SU-DHL-6 (cell line): ENCODE measurements around the gene FOXC1.

Experiments used
- H2AFZ ChIP-seq: fragments of 200-600 bp; sonication (generic); 2 replicates; pipeline ENCODE4 v1.6.1; 2014; ENCODE audit warnings: low read depth, mild to moderate bottlenecking, moderate library complexity, mixed read lengths, antibody characterized with exemption, low read length; ENCODE audit not compliant: severe bottlenecking
- H3F3A ChIP-seq: fragments of 200-600 bp; shearing (Covaris generic); 2 replicates; pipeline ENCODE4 v1.6.0; 2016; ENCODE audit warnings: antibody characterized with exemption, mild to moderate bottlenecking; ENCODE audit not compliant: insufficient read depth
- H3K27ac ChIP-seq: fragments of 200-600 bp; sonication (generic); 2 replicates; pipeline ENCODE4 v1.5.1; 2016; ENCODE audit warnings: low read depth, mild to moderate bottlenecking, low read length, moderate library complexity, mixed read lengths
- H3K27me3 ChIP-seq: fragments of 200-600 bp; sonication (generic), shearing (Covaris generic); 2 replicates; pipeline ENCODE4 v1.6.0; 2014; ENCODE audit warnings: mild to moderate bottlenecking, low read length
- H3K36me3 ChIP-seq: fragments of 200-600 bp; sonication (generic); 2 replicates; pipeline ENCODE4 v1.6.1; 2014; ENCODE audit warnings: mild to moderate bottlenecking, low read length, mixed read lengths
- H3K4me2 ChIP-seq: fragments of 300-600, 200-600 bp; shearing (Covaris generic), sonication (generic); 2 replicates; pipeline ENCODE4 v1.6.0; 2014; ENCODE audit warnings: low read length, low read depth, mild to moderate bottlenecking; ENCODE audit not compliant: poor library complexity, severe bottlenecking
- H3K4me3 ChIP-seq: fragments of 200-600 bp; sonication (generic); 2 replicates; pipeline ENCODE4 v1.5.1; 2014; ENCODE audit warnings: antibody characterized with exemption, low read length, mild to moderate bottlenecking, mixed read lengths; ENCODE audit not compliant: insufficient read depth, poor library complexity, severe bottlenecking
- H3K79me2 ChIP-seq: fragments of 200-600 bp; sonication (generic); 2 replicates; pipeline ENCODE4 v1.6.1; 2014; ENCODE audit warnings: mild to moderate bottlenecking, low read length, moderate library complexity; ENCODE audit not compliant: insufficient read depth
- H3K9ac ChIP-seq: fragments of 200-600 bp; sonication (generic); 2 replicates; pipeline ENCODE4 v1.7.0; 2014; ENCODE audit warnings: mild to moderate bottlenecking, low read length
- H3K9me2 ChIP-seq: fragments of 200-600 bp; sonication (generic); replicated peaks from 2 replicates; pipeline ENCODE4 v1.6.1; 2014; ENCODE audit warnings: low read length; ENCODE audit not compliant: insufficient read depth
- H3K9me3 ChIP-seq: fragments of 200-600 bp; sonication (generic); 2 replicates; pipeline ENCODE4 v1.6.1; 2014; ENCODE audit warnings: low read length, mixed read lengths; ENCODE audit not compliant: insufficient read depth
- H4K20me1 ChIP-seq: fragments of 200-600 bp; sonication (generic); 2 replicates; pipeline ENCODE4 v1.6.1; 2014; ENCODE audit warnings: low read depth, mild to moderate bottlenecking, antibody characterized with exemption, low read length, moderate library complexity, mixed read lengths
- EZH2phosphoT487 ChIP-seq: fragments of 200-600 bp; sonication (generic), shearing (Covaris generic); conservative IDR thresholded peaks from 2 replicates; pipeline ENCODE4 v1.6.1; 2018; ENCODE audit warnings: mild to moderate bottlenecking, antibody characterized with exemption, low read length, moderate library complexity, mixed read lengths
- TF ChIP-seq, protein P1 (sequence below): fragments of 200-600 bp; sonication (generic); IDR thresholded peaks from one replicate; pipeline ENCODE4 v1.5.1; 2017; ENCODE audit warnings: antibody characterized with exemption, mild to moderate bottlenecking, low read length, moderate library complexity; ENCODE audit not compliant: insufficient read depth, poor library complexity, severe bottlenecking

Gene FOXC1

DNA sequence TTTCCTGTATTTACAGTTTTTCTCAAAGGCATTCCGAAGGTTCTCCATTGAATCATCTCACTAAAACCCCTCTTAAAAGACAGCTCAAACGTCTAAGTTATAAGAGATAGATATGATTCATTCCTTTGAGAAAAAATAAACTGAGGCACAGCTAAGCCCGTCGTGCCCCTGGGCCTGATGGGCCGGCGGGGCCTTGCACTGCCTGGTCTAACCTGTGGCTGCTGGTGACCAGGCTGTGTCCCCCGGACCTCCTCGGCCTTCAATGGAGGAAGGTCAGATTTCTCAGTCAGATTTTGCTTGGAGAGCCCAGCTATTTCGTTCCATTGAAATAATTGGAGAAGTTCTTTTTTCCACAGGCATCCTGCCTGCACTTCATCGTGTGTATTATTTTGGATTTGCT lies 11.3 kb upstream of the FOXC1 start:
- Histone ChIP-seq H3K9ac (no peak overlapping the region), H3K27ac (no peak overlapping the region), H3F3A (no peaks in the 10 kb centered on the region), H3K27me3 (no peaks in the 10 kb centered on the region), H3K79me2 (no peaks in the 10 kb centered on the region), H4K20me1 (no peaks in the 10 kb centered on the region), H2AFZ (no peak overlapping the region), H3K36me3 (no peaks in the 10 kb centered on the region), H3K4me2 (no peak overlapping the region), H3K9me2 (no peaks in the 10 kb centered on the region), H3K9me3 (no peaks in the 10 kb centered on the region), H3K4me3 (no peak overlapping the region)
- TF ChIP-seq EZH2phosphoT487 = no peak
- TF ChIP-seq, protein P1, sequence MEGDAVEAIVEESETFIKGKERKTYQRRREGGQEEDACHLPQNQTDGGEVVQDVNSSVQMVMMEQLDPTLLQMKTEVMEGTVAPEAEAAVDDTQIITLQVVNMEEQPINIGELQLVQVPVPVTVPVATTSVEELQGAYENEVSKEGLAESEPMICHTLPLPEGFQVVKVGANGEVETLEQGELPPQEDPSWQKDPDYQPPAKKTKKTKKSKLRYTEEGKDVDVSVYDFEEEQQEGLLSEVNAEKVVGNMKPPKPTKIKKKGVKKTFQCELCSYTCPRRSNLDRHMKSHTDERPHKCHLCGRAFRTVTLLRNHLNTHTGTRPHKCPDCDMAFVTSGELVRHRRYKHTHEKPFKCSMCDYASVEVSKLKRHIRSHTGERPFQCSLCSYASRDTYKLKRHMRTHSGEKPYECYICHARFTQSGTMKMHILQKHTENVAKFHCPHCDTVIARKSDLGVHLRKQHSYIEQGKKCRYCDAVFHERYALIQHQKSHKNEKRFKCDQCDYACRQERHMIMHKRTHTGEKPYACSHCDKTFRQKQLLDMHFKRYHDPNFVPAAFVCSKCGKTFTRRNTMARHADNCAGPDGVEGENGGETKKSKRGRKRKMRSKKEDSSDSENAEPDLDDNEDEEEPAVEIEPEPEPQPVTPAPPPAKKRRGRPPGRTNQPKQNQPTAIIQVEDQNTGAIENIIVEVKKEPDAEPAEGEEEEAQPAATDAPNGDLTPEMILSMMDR = no peak

DNA sequence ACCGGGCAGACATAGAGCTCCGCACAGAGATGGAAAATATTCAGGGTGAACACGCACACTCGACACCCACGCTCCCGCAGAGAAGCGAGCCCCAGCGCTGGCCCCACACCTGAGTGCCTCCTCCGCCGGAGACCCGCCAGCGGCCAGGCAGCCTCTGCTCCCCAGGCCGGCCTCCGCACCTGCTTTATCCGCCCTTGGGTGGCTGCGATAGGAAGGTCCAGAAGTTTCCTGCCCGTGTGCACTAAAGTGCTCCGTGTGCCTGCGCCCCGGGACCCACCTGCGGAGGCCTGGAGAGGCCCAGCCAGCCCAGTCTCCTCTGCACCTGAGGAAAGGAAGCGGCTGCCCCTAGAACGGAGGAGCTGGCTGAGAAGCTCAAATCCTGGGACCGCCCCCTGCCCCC lies 10.8 kb upstream of the FOXC1 start:
- no peaks in the 10 kb centered on the region for H4K20me1 ChIP-seq
- H3K4me3 ChIP-seq = no peak overlapping the region
- no peak overlapping the region for H3K9ac ChIP-seq
- no peaks in the 10 kb centered on the region for H3K79me2 ChIP-seq
- H3F3A ChIP-seq = no peaks in the 10 kb centered on the region
- H3K27ac ChIP-seq = no peak overlapping the region
- TF ChIP-seq, protein P1 = no peak
- TF ChIP-seq EZH2phosphoT487 = no peak
- H3K9me2 ChIP-seq = no peaks in the 10 kb centered on the region
- no peaks in the 10 kb centered on the region for H3K36me3 ChIP-seq
- no peaks in the 10 kb centered on the region for H3K27me3 ChIP-seq
- H3K4me2 ChIP-seq = no peak overlapping the region
- no peak overlapping the region for H2AFZ ChIP-seq
- no peaks in the 10 kb centered on the region for H3K9me3 ChIP-seq

DNA sequence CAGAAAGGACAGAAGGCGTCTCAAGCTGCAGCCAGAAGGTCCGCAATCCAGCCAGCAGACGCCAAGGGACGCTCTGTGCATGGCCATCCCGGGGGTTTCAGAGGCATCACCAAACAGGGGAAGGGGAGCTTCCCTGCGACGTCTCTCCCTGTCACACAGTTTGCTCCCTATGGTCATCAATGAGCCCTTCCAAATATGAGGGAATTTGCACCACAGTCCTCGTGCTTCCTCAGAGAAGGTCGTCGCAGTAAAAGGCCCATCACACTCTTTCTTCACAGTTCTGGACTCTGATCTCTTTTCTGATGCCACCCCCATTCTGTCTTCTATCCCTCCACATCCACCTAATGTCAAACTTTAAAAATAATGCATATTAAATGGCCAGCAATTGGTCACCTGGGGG lies 10.2 kb upstream of the FOXC1 start:
- Histone ChIP-seq H3K4me2 (no peak overlapping the region), H2AFZ (no peak overlapping the region), H3K27ac (no peak overlapping the region), H3K9me2 (no peaks in the 10 kb centered on the region), H3F3A (no peaks in the 10 kb centered on the region), H3K9me3 (no peaks in the 10 kb centered on the region), H4K20me1 (no peaks in the 10 kb centered on the region), H3K4me3 (no peak overlapping the region), H3K9ac (no peak overlapping the region), H3K36me3 (no peaks in the 10 kb centered on the region), H3K27me3 (no peaks in the 10 kb centered on the region), H3K79me2 (no peaks in the 10 kb centered on the region)
- TF ChIP-seq, protein P1 = no peak
- TF ChIP-seq EZH2phosphoT487 = no peak

DNA sequence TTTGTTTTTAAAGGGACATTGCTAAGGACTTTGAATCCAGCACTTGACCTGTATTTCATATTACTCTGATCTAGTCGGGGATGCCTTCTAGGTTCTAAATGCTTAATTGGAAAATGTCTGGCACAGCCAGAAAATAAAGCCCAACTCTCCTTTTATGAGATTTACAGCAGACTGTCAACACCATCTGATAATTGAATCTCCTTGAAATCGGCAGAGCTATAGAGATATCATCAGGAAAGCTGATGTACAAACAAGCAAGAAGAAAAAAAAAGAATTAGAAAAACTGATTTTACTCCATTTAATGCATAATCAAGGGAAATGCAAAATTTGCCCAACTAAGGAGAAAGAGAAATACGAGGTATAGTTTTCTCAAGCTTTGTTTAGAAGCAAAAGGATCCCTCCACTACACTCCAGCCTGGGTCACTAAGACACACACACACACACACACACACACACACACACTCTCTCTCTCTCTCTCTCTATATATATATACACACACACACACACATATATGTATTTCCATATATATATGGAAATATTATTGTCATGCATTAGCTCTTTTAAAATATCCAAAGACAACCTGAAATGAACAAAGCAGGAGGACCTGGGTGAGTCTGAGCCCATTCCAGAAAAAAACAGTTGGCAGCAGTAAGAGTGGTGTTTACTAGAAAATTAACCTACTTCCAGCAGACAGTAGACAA lies 9.5 kb upstream of the FOXC1 start:
- no peaks in the 10 kb centered on the region for H3F3A ChIP-seq
- H3K9me2 ChIP-seq = no peaks in the 10 kb centered on the region
- no peaks in the 10 kb centered on the region for H3K36me3 ChIP-seq
- no peaks in the 10 kb centered on the region for H3K27me3 ChIP-seq
- H3K79me2 ChIP-seq = no peaks in the 10 kb centered on the region
- H4K20me1 ChIP-seq = no peaks in the 10 kb centered on the region
- no peak overlapping the region for H3K4me2 ChIP-seq
- TF ChIP-seq, protein P1 = no peak
- TF ChIP-seq EZH2phosphoT487 = no peak
- no peak overlapping the region for H3K27ac ChIP-seq
- no peak overlapping the region for H3K9ac ChIP-seq
- no peaks in the 10 kb centered on the region for H3K9me3 ChIP-seq
- no peak overlapping the region for H2AFZ ChIP-seq
- H3K4me3 ChIP-seq = no peak overlapping the region
